B cell (primary cell): ENCODE measurements around the gene SHC3.

ENCODE experiments used
- EZH2 ChIP-seq: IDR thresholded peaks from 2 replicates; pipeline ENCODE4 v1.6.1; 2012; ENCODE audit warnings: borderline replicate concordance, low read depth, mild to moderate bottlenecking, moderate library complexity, low read length; ENCODE audit not compliant: insufficient read depth, poor library complexity, severe bottlenecking
- TF ChIP-seq, protein P1 (sequence below): fragments of 200-600 bp; IDR thresholded peaks from one replicate; pipeline ENCODE4 v1.8.0; 2022; ENCODE audit warnings: antibody characterized with exemption, mild to moderate bottlenecking

DNA sequence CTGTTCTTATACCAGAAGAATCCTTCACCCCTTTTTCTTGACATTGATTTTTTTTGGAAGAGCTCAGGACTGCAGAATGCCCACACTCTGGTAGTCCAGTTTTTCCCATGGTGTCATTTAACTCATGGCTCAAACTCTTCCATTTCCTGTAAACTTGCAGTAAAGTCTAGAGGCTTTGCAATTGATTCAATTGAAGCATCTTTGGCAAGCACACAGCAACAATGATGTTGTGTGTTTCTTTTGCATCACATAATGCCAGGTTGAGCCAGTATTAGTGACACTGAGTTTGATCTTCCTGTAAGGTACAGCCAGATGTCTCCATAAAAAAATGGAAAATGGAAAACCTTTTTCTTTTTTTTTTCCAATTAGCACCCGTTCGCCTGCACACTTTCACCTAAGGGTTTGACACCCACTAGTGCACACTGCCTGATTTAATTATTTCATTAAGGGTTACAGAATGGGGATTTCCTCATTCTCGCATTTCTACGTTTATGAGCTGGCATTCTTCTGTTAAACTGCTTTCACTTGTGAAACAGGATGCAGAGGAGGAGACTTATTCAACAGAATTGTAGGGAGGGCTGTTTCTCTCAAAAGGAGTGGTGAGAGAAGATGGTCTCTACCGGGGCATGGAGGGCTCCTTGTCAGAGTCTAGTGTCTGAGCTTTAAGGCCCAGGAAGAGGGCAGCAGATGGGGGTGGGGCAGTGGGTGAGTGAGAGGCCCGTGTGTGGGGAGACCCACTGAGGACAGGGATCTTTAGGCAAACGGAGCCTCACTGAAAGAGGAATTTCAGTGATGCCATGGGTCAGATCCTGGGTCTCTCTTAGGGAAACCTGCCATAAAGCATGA lies 189.6 kb downstream of the SHC3 start:
- TF ChIP-seq, protein P1, sequence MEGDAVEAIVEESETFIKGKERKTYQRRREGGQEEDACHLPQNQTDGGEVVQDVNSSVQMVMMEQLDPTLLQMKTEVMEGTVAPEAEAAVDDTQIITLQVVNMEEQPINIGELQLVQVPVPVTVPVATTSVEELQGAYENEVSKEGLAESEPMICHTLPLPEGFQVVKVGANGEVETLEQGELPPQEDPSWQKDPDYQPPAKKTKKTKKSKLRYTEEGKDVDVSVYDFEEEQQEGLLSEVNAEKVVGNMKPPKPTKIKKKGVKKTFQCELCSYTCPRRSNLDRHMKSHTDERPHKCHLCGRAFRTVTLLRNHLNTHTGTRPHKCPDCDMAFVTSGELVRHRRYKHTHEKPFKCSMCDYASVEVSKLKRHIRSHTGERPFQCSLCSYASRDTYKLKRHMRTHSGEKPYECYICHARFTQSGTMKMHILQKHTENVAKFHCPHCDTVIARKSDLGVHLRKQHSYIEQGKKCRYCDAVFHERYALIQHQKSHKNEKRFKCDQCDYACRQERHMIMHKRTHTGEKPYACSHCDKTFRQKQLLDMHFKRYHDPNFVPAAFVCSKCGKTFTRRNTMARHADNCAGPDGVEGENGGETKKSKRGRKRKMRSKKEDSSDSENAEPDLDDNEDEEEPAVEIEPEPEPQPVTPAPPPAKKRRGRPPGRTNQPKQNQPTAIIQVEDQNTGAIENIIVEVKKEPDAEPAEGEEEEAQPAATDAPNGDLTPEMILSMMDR: no peak
- no peak for TF ChIP-seq EZH2
